Kidney tubule cell (primary cell): ENCODE measurements around the gene AXL.

ENCODE experiments used
- DNase-seq: peaks from one replicate; pipeline ENCODE4 v3.0.0-alpha.2; 2018; ENCODE audit warnings: low spot score

AXL gene

DNA sequence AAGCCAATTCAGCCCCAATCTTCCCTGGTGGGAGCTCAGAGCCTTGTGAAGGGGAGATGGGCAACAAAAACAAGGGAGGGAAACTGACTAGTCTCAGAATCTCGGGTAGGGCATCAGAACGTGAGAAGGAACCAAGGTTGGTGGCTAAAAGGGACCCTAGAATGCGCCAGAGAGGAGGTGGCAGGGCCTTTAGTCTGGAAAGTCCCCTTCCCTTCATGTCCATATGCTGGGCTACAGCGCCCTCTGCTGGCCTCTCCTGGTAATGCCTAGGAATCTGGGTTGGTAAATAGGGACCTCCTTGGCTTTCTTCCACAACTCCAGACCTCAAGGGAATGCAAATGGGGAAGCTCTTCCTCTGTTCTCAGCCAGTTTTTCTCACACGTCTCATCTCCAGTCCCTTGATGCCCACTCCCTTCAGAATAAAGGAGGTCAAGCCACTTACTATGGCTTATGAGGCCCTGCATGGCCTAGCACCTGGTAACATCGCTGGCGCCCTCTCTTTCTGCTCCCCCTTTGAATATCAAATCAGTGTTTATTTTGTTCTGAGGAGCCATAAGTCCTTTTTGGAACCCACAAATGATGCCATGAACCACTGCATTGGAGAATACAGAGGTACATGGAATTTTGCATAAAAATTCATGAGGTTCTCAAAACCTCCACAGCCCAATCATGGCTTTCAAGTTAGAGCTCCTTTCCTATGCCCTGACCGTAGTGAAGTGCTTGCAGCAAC is 89.6 kb downstream of the AXL start:
- DNase-seq = peak; percentile 90

DNA sequence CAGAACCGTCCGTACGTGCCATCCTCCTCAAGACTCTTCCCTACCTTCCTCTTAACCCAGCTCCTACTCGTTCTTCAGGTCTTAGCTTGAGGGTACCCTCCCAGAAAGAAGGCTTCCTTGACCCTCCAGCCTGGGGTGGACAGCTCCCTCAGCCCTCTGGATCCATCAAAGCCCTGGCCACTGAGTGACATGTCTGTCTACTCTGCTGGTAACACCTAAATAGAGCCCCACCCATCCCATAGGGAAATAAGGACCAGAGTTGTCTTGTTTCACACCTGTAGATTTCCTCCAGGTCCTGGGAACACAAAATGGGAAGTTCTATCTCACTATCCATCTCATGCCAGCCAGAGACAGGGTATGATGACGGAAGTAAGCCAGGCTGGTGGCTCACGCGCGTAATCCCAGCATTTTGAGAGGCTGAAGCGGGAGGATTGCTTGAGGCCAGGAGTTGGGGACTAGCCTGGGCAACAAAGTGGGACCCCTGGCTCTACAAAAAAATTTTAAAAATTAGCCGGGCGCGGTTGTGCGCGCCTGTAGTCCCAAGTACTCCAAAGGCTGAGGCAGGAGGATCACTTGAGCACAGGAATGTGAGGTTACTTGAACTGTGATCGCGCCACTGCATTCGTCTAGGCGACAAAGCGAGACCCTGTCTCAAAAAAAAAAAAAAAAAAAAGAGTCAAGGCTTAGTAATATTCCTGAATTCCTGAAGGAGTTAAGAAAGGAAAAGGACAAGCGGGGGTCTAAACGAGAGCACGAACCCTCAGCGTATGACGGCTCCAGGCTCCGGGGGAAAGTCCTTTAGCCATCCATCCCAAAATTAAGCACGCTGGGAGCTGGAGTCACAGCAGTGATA is 90.4 kb downstream of the AXL start:
- peak; percentile 44 for DNase-seq

DNA sequence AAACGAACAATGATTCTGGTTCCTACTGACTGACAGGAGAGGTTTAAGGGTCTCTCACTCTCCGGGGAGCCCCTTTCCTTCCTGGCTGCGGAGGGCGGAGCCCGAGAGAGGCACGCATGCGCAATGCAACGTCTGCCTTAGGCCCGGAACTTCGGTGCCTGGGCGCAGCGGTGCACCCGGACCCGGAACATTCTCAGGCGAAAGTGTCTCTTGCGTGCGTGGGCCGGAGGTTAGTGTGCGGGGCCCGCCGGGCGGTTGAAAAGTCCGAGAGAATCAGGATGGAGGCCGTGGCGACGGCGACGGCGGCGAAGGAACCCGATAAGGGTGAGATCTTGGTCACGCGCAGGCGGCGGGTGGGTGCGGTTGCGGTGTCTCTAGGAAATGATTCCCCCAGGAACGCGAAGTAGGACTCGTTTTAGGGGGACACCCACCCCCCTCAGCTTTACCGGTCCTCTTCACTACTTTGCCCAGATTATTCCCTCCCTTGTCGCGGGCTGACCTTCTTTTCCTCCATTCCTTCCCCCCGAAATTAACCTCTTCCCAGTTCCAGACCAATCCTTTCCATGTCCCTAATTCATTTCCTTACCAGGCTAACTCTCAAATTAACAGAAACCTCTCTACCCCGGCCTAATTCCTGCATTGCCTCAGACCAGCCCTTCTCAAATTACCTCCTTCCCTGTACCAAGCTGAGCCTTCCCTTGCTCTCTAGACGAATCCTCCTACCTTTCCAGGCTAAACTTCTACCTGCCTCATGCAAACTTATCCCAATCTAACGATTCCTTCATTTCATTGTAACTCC is 91.2 kb downstream of the AXL start, which contains the start of gene CCDC97:
Gene CCDC97 (plus strand): TSS at position 140 of the 799 bp plus-strand sequence. CDS start 139 bp downstream, at position 279.
- peak; percentile 88 for DNase-seq

DNA sequence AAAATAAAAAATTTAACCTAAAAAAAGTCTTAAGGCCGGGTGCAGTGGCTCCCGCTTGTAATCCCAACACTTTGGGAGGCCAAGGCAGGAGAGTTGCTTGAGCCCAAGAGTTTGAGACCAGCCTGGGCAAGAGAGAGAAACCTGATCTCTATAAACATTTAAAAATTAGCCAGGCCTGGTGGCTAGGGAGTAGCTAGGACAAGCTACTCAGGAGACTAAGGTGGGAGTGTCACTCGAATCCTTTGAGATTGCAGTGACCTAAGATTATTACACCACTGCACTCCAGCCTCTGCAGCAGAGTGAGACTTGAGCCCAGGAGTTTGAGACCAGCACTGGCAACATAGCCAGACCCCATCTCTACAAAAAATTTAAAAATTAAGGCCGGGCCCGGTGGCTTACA is 92.0 kb downstream of the AXL start:
- DNase-seq = peak; percentile 21
